ENCODE results near the gene FHIT.
A peak's percentile ranks its signal among the peaks of the same experiment; 100 is the strongest.

Gene FHIT

GRCh38 chr3:60313231-60313798 is 937.9 kb downstream of the FHIT start:
- no peak overlapping the region for H3K4me3 ChIP-seq (replicated peaks in 1 of 2; ENCODE audit: low read depth in 2 of 2, low read length in 2 of 2)
- TF ChIP-seq CTCF (IDR thresholded peaks at IDR 0.05; ENCODE audit: low read depth, low read length): no peak
- no peak for DNase-seq (ENCODE audit: low read depth in 2 of 2)

- no peak overlapping the region for H3K4me3 ChIP-seq (replicated peaks in 1 of 2; ENCODE audit: low read depth in 2 of 2, low read length in 2 of 2)
- no peak for DNase-seq (ENCODE audit: low read depth in 2 of 2)
- TF ChIP-seq CTCF (IDR thresholded peaks at IDR 0.05; ENCODE audit: low read depth, low read length): no peak
Measured at GRCh38 chr3:60309539-60310268, 941.5 kb downstream of the FHIT start.

GRCh38 chr3:60308808-60309207 is 942.4 kb downstream of the FHIT start:
- no peak overlapping the region for H3K4me3 ChIP-seq (replicated peaks in 1 of 2; ENCODE audit: low read depth in 2 of 2, low read length in 2 of 2)
- DNase-seq (ENCODE audit: low read depth in 2 of 2): no peak
- no peak for TF ChIP-seq CTCF (IDR thresholded peaks at IDR 0.05; ENCODE audit: low read depth, low read length)

GRCh38 chr3:60307562-60308199 is 943.6 kb downstream of the FHIT start:
- H3K4me3 ChIP-seq (replicated peaks in 1 of 2; ENCODE audit: low read depth in 2 of 2, low read length in 2 of 2): no peak overlapping the region
- DNase-seq (ENCODE audit: low read depth in 2 of 2): no peak
- TF ChIP-seq CTCF (IDR thresholded peaks at IDR 0.05; ENCODE audit: low read depth, low read length): no peak

GRCh38 chr3:60304112-60304511 is 947.1 kb downstream of the FHIT start:
- peak; percentile 19 to 89 for DNase-seq (ENCODE audit: low read depth in 2 of 2)
- no peak overlapping the region for H3K4me3 ChIP-seq (replicated peaks in 1 of 2; ENCODE audit: low read depth in 2 of 2, low read length in 2 of 2)
- TF ChIP-seq CTCF (IDR thresholded peaks at IDR 0.05; ENCODE audit: low read depth, low read length): no peak

- H3K4me3 ChIP-seq (replicated peaks in 1 of 2; ENCODE audit: low read depth in 2 of 2, low read length in 2 of 2): no peak overlapping the region
- peak in 1 of 2 donors; percentile 85 for DNase-seq (ENCODE audit: low read depth in 2 of 2)
- no peak for TF ChIP-seq CTCF (IDR thresholded peaks at IDR 0.05; ENCODE audit: low read depth, low read length)
Measured at GRCh38 chr3:60303160-60303559, 948.1 kb downstream of the FHIT start.

All from cardiac fibroblast (primary cell).